Liver (tissue), 9 donors: ENCODE results near the gene SPZ1. TPM values are rescaled to one million over a fixed set of nuclear protein-coding genes. Genes with fewer than 3 reads are reported as not detected.
"Not testable (repeated sequence)": the region's sequence is repeated elsewhere in the genome, so short reads cannot be mapped to it uniquely, and the experiment has no call there.

ENCODE experiments used
- DNase-seq: peaks from one replicate; pipeline ENCODE4 v3.0.0-alpha.2; 2017; ENCODE audit warnings: low spot score
- H3K27ac ChIP-seq, 2 donors: one replicate each; pipeline ENCODE4 v1.7.0; 2013; ENCODE audit warnings: inconsistent platforms in 2 of 2, low read length in 2 of 2, control low read depth in 1 of 2, low read depth in 1 of 2, mild to moderate bottlenecking in 1 of 2
- H3K27me3 ChIP-seq, 4 donors: one replicate each; pipeline versions ENCODE4 v1.6.1 to v1.7.0; 2013; ENCODE audit warnings: low read length in 3 of 4, inconsistent platforms in 1 of 4, mild to moderate bottlenecking in 1 of 4, moderate library complexity in 1 of 4; ENCODE audit not compliant: control insufficient read depth in 4 of 4, insufficient read depth in 4 of 4
- H3K36me3 ChIP-seq, 4 donors: one replicate each; pipeline versions ENCODE4 v1.6.1 to v1.7.0; 2013; ENCODE audit warnings: low read length in 3 of 4, mild to moderate bottlenecking in 3 of 4, low read depth in 1 of 4, moderate library complexity in 1 of 4; ENCODE audit not compliant: control insufficient read depth in 4 of 4, insufficient read depth in 3 of 4
- H3K4me1 ChIP-seq, 4 donors: one replicate each; pipeline versions ENCODE4 v1.6.1 to v1.7.0; 2013; ENCODE audit warnings: low read length in 3 of 4, mild to moderate bottlenecking in 3 of 4, moderate library complexity in 1 of 4; ENCODE audit not compliant: control insufficient read depth in 4 of 4, insufficient read depth in 4 of 4
- H3K4me3 ChIP-seq, 3 donors: one replicate each; pipeline versions ENCODE4 v1.6.1 to v1.7.0; 2013; ENCODE audit warnings: low read length in 3 of 3, control low read depth in 1 of 3, low read depth in 1 of 3, mild to moderate bottlenecking in 1 of 3
- H3K9ac ChIP-seq, 2 donors: one replicate each; pipeline ENCODE4 v1.7.0; 2013; ENCODE audit warnings: low read length in 2 of 2, mild to moderate bottlenecking in 2 of 2, moderate library complexity in 2 of 2, control low read depth in 1 of 2, low read depth in 1 of 2
- H3K9me3 ChIP-seq, 4 donors: one replicate each; pipeline versions ENCODE4 v1.6.1 to v1.7.0; 2013; ENCODE audit warnings: low read length in 3 of 4; ENCODE audit not compliant: control insufficient read depth in 4 of 4
- ATF3 ChIP-seq: IDR thresholded peaks from 2 replicates; pipeline ENCODE4 v1.6.1; 2016; ENCODE audit warnings: antibody characterized with exemption
- CTCF ChIP-seq: fragments of 150-350 bp; IDR thresholded peaks from 2 replicates; pipeline ENCODE4 v1.5.1; 2017; ENCODE audit warnings: improper control_type of control experiment, low read depth, low read length; ENCODE audit not compliant: missing input control
- FOXA1 ChIP-seq: IDR thresholded peaks from 2 replicates; pipeline ENCODE4 v1.6.1; 2016; ENCODE audit warnings: antibody characterized with exemption
- FOXA2 ChIP-seq: IDR thresholded peaks from 2 replicates; pipeline ENCODE4 v1.6.1; 2016; ENCODE audit warnings: antibody characterized with exemption
- HNF4A ChIP-seq, 2 donors: conservative IDR thresholded peaks; 2 replicates each; pipeline ENCODE4 v1.6.1; 2016; ENCODE audit warnings: antibody characterized with exemption in 2 of 2, mild to moderate bottlenecking in 2 of 2
- HNF4G ChIP-seq: IDR thresholded peaks from 2 replicates; pipeline ENCODE4 v1.6.1; 2016; ENCODE audit warnings: antibody characterized with exemption
- JUND ChIP-seq, 2 donors: IDR thresholded peaks; 2 replicates each; pipeline ENCODE4 v1.6.1; 2016; ENCODE audit warnings: antibody characterized with exemption in 2 of 2
- MAX ChIP-seq: IDR thresholded peaks from 2 replicates; pipeline ENCODE4 v1.6.1; 2016; ENCODE audit warnings: antibody characterized with exemption
- NR2F2 ChIP-seq: IDR thresholded peaks from 2 replicates; pipeline ENCODE4 v1.6.1; 2016; ENCODE audit warnings: antibody characterized with exemption
- RAD21 ChIP-seq, 2 donors: IDR thresholded peaks; 2 replicates each; pipeline ENCODE4 v1.6.1; 2016; ENCODE audit warnings: antibody characterized with exemption in 2 of 2, mild to moderate bottlenecking in 2 of 2
- REST ChIP-seq: IDR thresholded peaks from 2 replicates; pipeline ENCODE4 v1.6.1; 2016; ENCODE audit warnings: antibody characterized with exemption, mild to moderate bottlenecking
- RXRA ChIP-seq, 2 donors: IDR thresholded peaks; 2 replicates each; pipeline ENCODE4 v1.6.1; 2017 to 2018; ENCODE audit warnings: antibody characterized with exemption in 2 of 2, mild to moderate bottlenecking in 1 of 2
- TAF1 ChIP-seq: conservative IDR thresholded peaks from 2 replicates; pipeline ENCODE4 v1.6.1; 2016; ENCODE audit warnings: antibody characterized with exemption, mild to moderate bottlenecking
- WGBS: extraction: QIAGEN DNeasy Blood & Tissue Kit; methylation state at CpG from one replicate; pipeline ENCODE4 v1.1.7; 2013; 5-methylcytosine and 5-hydroxymethylcytosine counted together
- polyA plus RNA-seq, 2 donors: library from polyadenylated mRNA; stranded (reverse) in 1 of 2; unstranded in 1 of 2; fragments of 200-250 nt in 1 of 2; fragments of >200 nt in 1 of 2; fragmentation: Nextera tagmentation in 1 of 2; extraction: Ambion mirVana in 1 of 2; gene quantifications; one replicate each; pipeline versions ENCODE4 v1.2.1 to v1.2.3, GENCODE V29; 2013 to 2015
- total RNA-seq, 2 donors: library from RNA; depleted of rRNA; stranded (reverse); fragments of >200 nt; gene quantifications; one replicate each; pipeline ENCODE4 v1.2.3, GENCODE V29; 2014
- donor health status: healthy.
- donor health status: healthy.
- donor health status: healthy.
- donor health status: healthy.
- donor health status: healthy.

The SPZ1 gene
- total and polyA plus RNA-seq, 4 donors, result not detected

GRCh38 chr5:80343067-80343466 lies 23.3 kb downstream of the SPZ1 start (continued):
- no peak for TF ChIP-seq REST
- TF ChIP-seq RXRA (IDR thresholded peaks at IDR 0.05), result no peak
- no peak for TF ChIP-seq HNF4G
- TF ChIP-seq HNF4A (conservative IDR thresholded peaks at IDR 0.05), result no peak

- 55% methylated on average over 2 of the region's 2 CpGs for WGBS
- Histone ChIP-seq H3K27me3 (no peaks in the 10 kb centered on the region), H3K4me1 (no peaks in the 10 kb centered on the region), H3K4me3 (no peak overlapping the region), H3K9me3 (no peaks in the 10 kb centered on the region), H3K9ac (no peak overlapping the region), H3K36me3 (no peaks in the 10 kb centered on the region), H3K27ac (no peak overlapping the region)
- TF ChIP-seq ATF3 (no peak), CTCF (peak; percentile 25), JUND (IDR thresholded peaks at IDR 0.05) (no peak), RAD21 (IDR thresholded peaks at IDR 0.05) (peak; percentile 59 to 72), RXRA (IDR thresholded peaks at IDR 0.05) (no peak), TAF1 (no peak), NR2F2 (no peak)
- no peak for DNase-seq
These were observed 26.3 kb downstream of the SPZ1 start for GRCh38 chr5:80346055-80346454.

- TF ChIP-seq FOXA2, result no peak
- TF ChIP-seq RAD21 (IDR thresholded peaks at IDR 0.05), result no peak
- TF ChIP-seq FOXA1, result no peak
- TF ChIP-seq MAX, result no peak
- TF ChIP-seq NR2F2, result no peak
- no peak for TF ChIP-seq ATF3
- no peak for TF ChIP-seq REST
- Histone ChIP-seq H3K9ac (no peak overlapping the region), H3K4me3 (no peak overlapping the region), H3K36me3 (no peaks in the 10 kb centered on the region), H3K27me3 (no peaks in the 10 kb centered on the region), H3K4me1 (no peaks in the 10 kb centered on the region), H3K9me3 (no peaks in the 10 kb centered on the region), H3K27ac (no peak overlapping the region)
- DNase-seq, result no peak
- 69% methylated on average over 1 of the region's 1 CpG for WGBS
These were observed 28.4 kb downstream of the SPZ1 start for GRCh38 chr5:80348171-80348570.

GRCh38 chr5:80351019-80351418 lies 31.2 kb downstream of the SPZ1 start:
- WGBS, result 96% methylated on average over 15 of the region's 15 CpGs
- not testable (repeated sequence) for DNase-seq, H3K4me1 ChIP-seq, H3K9me3 ChIP-seq, H3K27me3 ChIP-seq, H3K27ac ChIP-seq, H3K36me3 ChIP-seq, H3K4me3 ChIP-seq, H3K9ac ChIP-seq
